COR-L47 (cell line): ENCODE results near the gene LTBP2.
A peak's percentile ranks its signal among the peaks of the same experiment; 100 is the strongest.

Experiments
- DNase-seq: peaks from one replicate; lab custom pipeline; 2025; lab: John Stamatoyannopoulos, UW

LTBP2 gene

DNA sequence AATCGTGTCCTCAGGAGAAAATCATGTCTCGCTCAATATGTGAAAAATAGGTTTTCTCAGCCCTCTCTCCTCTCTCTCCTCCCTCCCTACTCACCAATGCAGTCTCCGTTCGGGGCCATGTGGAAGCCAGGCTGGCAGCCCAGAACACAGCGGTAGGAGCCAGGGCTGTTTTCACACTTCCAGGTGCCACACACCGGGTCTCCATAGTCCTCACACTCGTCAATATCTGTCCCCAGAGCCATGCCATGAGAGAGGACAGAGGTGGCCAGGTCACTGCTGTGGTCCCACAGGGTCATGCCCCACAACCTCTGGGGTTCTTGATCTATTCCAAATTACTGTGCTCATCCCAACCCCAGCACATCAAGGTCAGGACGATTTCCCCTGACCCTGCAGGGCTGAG, 105.0 kb downstream of the LTBP2 start:
- no peak for DNase-seq

DNA sequence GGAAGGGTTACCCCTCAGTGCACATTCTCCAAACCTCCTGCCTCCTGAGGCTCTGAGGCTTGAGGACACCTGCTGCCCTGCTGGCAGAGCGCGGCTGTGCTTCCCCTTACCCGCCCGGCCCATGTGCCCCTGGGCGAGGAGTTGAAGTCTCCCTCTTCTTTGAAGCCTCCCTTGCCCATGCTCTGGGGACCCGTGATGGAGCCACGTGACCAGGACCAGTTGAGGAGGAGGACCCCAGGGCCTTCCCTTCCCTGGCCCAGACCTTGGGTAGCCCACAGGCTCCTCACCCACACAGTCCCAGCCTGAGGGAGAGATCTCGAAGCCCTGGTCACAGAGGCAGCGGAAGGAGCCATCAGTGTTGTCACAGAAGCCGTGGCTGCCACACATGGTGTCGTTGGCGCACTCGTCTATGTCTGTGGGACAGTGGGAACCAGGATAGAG, 105.6 kb downstream of the LTBP2 start:
- DNase-seq, result no peak

DNA sequence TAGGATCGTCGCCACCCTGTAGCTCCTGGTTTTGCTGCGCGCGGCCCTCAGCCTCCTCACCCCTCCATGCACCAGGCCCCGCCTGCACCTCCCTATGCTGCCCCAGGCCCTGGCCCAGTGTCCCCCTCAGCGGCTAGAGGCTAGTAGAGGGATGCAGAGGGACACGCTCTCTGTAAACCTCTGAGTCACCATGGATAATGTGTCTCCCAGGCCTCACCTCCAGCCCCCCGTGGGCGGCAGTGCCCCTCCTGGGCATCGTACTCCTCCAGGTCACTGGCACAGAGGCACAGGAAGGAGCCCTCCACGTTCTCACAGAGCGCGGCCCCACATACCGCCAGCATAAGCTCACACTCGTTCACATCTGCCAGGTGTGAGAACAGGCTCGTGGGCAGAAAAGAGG, 106.2 kb downstream of the LTBP2 start:
- no peak for DNase-seq

DNA sequence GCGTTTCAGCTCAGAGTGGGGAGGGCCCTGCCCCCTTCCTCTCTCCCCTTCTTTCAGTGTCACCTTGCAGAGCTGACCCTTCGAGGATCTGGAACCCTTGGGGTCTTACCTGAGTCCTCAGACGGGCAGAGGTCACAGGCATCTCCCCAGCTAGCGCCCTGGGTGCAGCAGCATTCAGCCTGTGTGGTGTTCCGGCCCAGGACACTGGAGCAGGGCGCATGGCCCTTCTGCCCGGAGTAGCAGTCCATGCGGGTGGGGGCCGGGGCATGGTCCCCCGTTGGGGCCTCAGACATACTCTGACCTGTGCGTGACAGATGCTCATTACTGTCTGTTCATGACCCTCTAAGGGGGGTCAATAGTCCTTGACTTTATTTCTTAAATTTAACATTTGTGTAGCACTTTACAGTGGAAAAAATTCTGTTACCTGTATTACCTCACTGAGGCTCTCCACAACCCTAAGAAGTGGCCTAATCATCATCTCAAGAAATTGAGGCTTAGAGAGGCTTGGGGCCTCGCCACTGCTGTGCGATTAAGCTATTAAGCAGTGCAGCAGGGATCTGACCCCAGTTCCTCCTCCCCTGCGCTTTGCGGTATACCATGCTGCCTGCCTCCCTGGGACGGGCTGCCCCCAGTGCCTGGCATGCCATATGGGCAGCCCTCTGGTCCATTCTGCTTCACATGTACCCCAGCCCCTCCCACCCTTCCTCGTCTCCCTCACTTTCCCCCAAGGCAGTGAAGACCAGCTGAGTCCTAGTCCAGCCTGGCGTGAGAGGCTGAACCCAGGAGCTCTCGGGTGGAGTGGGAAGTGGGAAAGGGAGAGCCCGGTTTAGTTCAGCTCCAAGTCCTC, 106.9 kb downstream of the LTBP2 start:
- no peak for DNase-seq

DNA sequence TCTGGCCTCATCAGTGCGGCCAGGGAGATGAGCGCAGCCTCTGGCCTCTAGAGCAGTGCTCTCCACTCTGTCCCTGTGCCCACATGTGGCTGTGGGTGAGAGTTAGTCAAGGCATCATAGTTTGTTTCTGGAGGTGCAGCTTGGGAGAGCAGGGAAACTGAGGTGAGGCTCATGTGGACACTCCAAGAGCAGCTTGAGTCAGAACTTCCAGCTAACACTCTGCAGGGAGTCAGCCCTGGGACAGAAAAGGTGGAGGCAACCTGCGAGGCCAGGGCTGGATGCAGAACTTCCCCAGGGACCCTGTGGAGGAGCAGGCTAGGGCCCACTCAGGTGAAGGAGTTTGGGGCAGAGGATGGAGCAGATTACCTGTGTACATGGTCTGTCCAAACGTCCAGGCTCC, 107.6 kb downstream of the LTBP2 start:
- no peak for DNase-seq

DNA sequence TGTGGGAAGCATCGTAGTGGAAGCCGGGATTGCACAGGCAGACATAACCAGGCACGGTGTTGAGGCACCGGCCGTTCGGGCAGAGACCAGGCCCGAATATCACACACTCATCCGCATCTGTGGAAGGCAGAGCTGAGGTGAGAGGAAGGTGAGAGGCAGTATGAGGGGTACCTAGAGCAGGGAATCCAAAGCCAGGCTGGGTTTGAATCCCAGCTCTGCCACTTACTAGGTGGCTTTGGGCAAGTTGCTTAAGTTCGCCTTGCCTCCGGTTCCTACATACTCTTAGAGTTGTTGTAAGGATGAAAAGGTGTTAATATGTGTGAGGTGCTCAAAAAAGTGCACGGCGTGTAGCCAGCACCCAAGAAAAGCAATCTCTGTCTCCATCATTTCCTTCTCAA, 108.1 kb downstream of the LTBP2 start:
- no peak for DNase-seq

DNA sequence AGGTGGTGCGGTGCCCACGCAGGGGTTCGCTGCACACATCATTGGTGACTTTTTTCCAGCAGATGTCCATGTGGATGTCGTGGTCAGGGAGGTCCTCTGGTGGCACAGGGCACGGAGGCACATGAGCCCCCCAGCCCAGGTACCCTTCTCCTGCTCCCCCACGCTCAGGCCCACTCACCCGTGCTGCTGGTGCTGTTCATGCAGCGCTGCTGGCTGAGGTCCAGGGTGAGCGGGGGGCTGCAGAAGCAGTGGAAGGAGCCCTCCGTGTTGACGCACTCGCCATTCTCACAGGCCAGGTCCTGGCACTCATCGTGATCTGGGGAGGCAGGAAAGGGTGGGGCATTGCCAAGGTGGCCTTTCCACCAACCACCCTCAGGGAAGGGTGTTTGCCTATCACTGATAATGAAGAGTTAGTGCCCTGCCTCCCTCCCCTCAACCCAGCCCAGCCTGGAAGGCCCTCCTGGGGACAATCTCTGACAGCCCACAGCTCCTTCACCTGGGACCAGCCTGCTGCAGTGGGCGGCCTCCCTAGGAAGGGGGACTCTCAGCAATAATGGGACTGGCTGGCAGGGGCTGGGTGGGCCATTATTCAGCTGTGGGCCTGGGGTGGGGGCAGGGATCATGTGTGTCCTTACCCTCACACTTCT, 108.6 kb downstream of the LTBP2 start:
- no peak for DNase-seq

DNA sequence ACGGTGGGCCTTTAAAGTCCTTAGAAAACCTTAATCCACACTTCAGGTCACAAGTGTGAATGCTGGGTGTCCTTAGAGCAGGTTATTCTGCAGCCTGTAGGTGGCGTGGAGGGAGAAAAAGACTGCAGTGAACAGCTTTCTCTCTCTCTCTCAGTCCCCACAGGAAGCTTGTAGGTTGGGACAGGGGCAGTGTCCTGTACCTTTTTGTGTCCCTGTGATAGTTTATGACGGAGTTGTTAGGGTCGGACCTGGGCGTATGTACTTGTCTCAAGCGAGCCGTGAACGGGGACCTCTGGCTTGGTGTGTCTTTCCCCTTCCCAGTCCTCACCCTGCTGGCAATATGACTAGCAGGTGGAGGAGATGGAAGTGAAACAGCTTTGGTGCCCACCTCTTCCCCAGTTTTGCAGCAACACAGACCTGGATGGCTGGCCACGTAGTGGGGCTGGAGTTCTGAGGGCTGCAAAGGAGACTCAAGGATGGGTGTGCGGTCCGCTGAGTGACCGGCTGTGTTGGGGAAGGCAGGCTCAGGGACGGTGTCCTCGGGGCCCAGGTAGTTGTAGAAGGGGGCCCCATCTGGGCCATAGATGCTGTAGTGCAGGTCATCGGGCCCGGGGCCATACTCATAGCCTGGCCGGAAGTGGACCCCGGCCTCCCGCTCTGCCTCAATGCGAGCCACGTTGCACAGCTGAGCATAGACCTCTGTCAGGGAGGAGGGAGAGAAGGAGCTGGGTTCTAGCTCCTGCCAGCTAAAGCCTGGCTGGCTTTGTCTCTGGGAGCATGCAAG, 109.6 kb downstream of the LTBP2 start:
- no peak for DNase-seq

DNA sequence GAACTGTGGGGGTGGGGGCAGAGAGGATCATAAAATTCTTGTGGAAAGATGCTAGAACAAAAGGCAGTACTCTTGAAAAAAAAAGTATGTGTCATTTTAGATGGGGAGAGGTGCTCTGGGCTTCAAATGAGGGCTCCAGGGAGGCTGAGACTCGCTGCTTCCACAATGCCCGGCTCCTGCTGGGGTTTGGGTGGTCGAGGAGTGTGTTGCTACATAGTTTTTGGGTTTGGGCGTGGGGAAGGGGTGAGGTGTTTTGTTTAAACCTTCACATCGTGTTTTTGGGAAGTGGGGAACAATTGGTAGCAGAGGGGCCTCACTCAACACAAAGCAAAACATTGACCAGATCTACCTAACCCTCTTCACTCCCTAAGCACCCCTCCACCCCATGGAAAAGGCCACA, 110.3 kb downstream of the LTBP2 start:
- no peak for DNase-seq

DNA sequence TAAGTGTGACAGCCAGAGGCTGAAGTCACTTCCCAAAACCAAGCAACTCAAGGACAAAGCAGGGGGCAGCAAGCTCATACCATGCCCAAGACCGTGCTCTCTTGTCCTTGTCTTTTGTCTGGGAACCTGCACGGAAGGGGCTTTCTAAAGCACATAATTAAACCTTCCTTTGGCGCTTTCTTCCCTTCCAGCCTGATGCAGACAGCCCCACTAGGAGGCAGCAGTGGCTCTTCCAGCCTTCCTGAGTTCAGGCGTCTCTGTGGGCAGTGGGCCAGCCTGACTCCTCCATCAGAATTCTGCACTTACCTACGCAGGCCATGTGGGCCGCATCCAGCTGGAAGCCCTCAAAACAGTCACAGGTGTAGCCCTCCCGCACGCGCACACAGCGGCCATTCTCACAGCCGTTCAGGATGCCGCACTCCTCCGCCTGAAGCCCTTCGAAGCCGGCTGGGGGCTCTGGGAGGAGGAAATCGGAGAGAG, 110.9 kb downstream of the LTBP2 start:
- DNase-seq, result peak; percentile 33

DNA sequence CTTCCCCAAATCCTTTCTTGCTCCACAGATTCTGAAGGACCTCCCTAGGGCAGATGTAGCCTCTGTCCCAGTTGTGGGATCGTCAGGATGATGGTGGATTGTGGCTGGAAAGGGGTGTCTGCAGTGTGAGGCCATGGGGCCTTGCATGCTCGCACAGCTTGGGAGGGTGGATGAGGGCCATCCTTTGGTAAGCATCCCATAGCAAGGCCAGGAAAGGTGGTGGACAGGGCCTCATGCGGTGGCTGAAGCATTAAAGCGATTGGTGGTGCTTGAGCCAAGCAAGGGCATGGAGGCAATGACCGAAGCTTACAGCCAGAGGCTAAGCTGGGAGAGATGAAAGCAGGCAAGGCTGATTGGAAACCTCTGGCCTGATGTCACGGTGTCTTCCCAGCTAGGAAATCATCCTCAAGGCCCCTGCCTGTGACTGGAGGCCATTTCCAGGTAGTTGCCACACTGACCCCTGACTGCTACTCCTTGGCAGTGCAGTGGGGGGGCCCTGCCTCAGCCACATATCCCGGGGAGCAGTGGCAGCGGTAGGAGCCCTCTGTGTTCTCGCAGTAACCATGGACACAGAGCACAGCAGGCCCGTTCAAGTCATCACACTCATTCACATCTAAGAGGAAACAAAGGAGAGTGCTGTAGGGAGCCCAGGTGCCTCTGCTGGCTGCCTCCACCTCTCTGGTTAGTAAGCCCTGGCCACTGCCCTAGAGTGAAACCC, 111.5 kb downstream of the LTBP2 start:
- no peak for DNase-seq

DNA sequence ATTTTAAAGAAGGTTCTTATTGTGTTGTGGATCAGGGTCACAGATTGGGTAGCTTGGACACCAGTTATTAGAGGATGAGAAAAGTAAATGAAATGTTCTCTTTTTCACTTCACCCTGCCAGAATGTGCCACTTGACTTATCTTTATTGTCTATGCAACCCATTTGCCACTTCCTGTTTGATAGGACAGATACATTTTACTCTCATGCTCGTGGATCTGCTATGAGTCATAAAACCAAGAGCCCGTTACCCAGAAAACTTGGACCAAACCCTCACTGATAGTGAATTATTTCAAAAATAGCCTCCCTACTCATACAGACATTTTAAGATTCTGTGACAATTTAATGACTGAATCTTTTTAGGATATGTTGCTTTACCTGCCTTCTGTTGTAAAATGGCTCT, 116.7 kb downstream of the LTBP2 start:
- no peak for DNase-seq

DNA sequence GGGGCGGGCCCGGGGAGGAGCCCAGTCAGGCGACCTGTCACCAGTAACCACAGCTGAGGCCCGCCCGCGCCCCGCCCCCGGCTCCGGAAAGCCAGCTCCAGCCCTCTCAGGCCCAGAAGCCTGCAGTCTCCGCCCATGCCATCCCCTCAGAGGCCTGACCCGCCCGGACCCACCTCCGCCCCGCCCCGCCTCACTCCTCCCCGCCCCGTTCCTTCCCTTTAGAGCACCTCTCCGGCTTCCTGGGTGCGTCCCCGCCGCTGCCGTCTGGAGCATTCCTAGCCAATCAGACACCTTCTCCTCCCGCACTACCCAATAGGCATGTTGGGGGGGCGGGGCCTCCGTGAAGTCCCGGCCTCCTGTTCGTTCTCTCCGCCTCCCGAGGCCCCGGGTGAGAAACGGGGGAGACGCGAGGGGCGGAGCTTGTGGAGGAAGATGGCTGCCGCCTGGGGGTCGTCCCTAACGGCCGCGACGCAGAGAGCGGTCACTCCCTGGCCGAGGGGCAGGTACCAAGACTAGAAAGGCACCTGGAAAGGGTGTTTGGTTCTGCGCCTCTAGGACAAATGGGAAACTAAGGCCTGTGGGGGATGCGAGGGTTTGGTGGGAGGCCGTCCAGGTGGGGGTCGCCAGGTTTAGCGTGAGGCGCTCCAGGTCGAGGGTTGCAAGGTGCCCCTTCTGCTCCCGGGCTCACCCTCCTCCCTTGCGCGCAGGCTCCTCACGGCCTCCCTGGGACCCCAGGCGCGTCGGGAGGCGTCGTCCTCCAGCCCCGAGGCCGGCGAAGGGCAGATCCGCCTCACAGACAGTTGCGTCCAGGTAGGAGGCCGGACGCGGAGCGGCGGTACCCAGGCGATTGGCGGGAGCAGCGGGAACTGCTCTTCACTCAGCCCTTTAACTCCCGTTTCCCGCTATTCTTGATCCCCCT, 118.4 kb downstream of the LTBP2 start, which contains the start of gene ISCA2:
TSS of gene ISCA2 (plus strand) at position 423 of the 919 bp plus-strand sequence. CDS start at position 433, 10 bp downstream.
- peak; percentile 100 for DNase-seq

DNA sequence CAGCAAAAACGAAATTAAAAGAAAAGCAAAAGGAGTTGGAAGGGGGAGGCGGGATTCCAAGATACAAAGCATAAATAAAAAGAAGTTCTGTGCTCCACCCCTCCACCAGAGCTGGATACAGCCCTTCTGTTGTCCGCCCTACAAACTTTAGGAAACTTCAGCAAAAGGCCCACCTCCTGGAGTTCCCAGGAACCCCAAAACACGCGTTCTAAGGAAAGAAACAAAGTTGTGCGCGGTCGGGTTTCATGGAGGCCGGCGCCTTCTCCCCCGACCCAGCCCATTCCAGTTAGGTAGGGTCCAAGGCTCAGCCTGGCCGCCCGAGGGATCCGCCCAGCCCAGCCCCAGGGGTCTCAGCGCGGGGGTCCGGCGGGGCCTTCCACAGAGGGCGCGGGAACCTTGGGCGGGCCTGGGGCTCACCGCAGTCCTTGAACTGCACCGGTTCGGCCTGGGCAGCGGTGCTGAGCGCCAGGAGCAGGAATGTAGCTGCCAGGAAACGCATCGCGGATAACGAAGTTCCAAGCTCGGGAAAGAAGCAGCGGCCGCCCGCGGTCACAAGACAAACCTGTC, 119.2 kb downstream of the LTBP2 start, which contains the start of gene NPC2:
TSS of gene NPC2 (minus strand) at position 530 of the 567 bp plus-strand sequence. CDS start at position 499, 31 bp downstream.
- no peak for DNase-seq

DNA sequence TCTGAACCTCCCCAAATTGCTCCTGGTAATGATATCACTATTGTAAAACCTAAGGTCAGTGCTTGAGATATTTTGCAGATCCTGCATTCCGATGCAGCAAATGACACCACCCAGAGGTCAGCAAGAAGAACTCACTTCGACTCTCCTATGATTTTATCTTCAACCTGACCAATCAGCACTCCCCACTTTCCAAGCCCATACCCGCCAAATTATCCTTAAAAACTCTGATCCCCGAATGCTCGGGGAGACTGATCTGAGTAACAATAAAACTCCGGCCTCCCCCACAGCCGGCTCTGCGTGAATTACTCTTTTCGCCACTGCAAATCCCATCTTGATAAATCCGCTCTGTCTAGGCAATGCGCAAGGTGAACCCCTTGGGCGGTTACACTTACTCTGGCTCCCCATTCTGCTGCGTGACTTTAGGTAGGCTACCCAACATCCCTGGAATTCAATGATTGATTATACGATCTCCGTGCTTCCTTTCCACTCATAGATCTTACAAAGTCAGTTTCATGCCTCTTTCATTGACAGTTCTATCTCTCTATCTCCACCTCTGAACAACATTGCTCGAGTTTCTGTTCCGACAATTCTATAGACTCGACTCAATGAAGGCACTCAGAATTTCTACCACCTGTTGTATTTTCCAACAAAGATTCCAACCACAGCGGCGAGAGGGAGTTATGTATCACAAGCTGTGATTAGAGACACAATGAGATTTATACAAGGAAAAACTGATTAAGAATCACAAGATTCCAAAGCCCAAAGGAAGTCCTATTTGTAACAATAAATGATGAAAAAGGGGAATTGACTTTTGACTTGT, 119.9 kb downstream of the LTBP2 start:
- DNase-seq, result no peak

DNA sequence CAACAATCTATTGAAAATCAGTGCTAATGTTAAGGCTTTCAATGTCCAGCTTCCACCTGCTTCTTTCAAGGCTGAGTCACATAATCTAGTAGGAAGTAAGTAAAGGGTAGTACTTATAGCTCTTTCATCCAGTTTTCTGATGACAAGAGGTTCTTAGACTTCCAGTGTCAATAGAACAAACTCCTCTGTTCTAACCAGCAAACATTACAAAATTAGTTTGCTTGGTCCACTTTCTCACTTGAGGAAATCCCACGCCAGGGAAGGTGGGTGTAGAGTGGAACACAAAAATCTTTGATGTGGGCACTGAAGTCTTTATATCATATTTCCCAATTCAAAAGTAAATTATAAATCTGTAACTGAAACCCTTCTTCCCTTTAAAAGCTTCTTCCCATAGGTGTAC, 121.6 kb downstream of the LTBP2 start:
- DNase-seq, result no peak

DNA sequence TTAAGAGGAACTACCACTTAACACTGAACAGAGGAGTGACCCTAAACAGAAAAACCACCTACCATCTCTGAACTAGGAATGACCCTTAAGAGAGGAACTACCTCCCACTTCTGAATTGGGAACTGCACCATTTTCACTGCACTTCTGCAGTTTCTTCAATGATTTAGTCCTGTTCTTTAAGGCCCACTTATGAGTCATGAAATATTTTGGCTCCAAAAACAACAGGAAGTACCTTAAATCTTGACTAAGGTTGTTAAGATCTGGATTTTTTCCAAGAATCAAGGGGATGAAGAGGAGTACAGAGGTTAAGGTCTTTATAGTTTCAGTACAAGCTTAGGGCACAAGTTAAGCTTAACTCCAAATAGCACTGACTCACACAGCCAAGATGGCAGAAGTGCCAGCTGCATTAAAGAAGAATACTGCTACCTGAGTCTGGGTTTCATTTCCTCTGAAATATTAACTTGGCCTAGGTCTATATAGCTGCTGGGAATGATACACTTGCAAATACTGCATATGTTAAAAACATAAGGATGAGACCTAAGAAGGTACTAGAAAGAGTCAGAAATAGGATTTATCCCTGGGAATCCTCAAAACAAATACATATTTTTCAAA, 123.1 kb downstream of the LTBP2 start:
- DNase-seq, result no peak

DNA sequence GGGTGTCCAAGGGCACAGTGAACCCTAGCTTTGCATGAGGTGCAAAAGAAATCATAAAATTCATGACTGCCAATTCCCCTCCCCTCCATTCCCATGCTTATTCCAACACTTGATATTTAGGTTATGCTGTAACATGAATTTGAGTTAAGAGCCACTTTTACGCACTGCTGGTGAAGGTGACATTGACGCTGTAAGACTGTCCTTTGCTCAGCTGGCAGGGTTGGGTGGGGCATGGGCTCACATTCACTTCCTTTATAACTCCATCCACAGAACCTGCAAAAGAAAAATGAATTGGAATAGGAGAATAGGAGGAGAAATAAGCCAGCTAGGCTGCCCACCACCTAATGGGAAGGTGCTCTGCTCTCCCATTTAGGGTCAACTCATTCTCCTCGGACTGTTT, 125.9 kb downstream of the LTBP2 start:
- DNase-seq, result no peak

DNA sequence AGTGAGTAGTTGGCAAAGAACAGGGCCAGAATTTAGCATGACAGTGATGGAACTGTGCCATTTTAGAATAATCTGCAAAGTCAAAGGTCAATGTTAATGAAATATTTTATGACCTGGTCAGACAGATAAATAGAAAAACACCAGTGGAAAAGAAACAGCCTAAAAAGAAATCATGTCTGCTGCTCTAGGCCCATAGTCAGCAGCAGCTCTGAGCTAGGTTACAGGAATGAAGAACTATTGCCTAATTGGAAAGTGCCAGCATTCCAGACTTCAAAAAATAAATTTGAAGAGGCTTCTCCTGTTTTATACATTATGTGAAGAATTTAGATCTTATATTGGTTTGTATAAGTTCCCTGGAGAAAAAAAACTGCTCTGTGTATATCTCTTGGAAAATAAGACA, 128.7 kb downstream of the LTBP2 start:
- no peak for DNase-seq
